Measurements from ENCODE around the gene SH2D5. TPM values are rescaled to one million over a fixed set of nuclear protein-coding genes. Genes with fewer than 3 reads are reported as not detected.
A peak's percentile ranks its signal among the peaks of the same experiment; 100 is the strongest.

SH2D5 gene
- polyA plus RNA-seq, 3 donors, result not detected

- no peaks in the 10 kb centered on the region for H4K20me1 ChIP-seq (ENCODE audit: insufficient read depth, low read length)
- H3K4me3 ChIP-seq (replicated peaks in 1 of 3; ENCODE audit: low read depth in 2 of 3, low read length in 3 of 3), result no peak overlapping the region
- Mint-ChIP-seq H3K27ac (no peak overlapping the region), H3K27me3 (ENCODE audit: low read depth in 3 of 3) (peaks cover 0 to 1% (median 1%) of the 10 kb centered on the region in 3 donors), H3K36me3 (peaks cover 0 to 3% of the 10 kb centered on the region in 2 donors), H3K9me3 (no peaks in the 10 kb centered on the region), H3K4me3 (peak overlapping the region in 1 of 2 donors; percentile 26), H3K4me1 (peaks cover 40% of the 10 kb centered on the region)
- H3K27me3 ChIP-seq (ENCODE audit: control insufficient read depth in 2 of 2, insufficient read depth in 2 of 2, low read length in 2 of 2), result no peaks in the 10 kb centered on the region
- H3K9ac ChIP-seq (ENCODE audit: insufficient read depth, low read length, poor library complexity, severe bottlenecking), result no peak overlapping the region
- no peak overlapping the region for H3K4me2 ChIP-seq (replicated peaks; ENCODE audit: extremely low read depth, low read length, poor library complexity, severe bottlenecking)
- 96% methylated on average over 11 of the region's 14 CpGs for WGBS (ENCODE audit: insufficient coverage)
- H3K36me3 ChIP-seq (replicated peaks in 1 of 2; ENCODE audit: control insufficient read depth in 1 of 2, insufficient read depth in 2 of 2, low read length in 2 of 2), result no peaks in the 10 kb centered on the region
- peaks cover 31 to 39% of the 10 kb centered on the region in 2 donors for H3K4me1 ChIP-seq (ENCODE audit: control insufficient read depth in 1 of 2, insufficient read depth in 2 of 2, low read length in 2 of 2)
- peaks cover 3% of the 10 kb centered on the region for H3K79me2 ChIP-seq (ENCODE audit: insufficient read depth, low read length)
- DNase-seq, result no peak
- no peak overlapping the region for H3K27ac ChIP-seq (ENCODE audit: low read depth in 1 of 2, low read length in 2 of 2)
- peak overlapping the region; percentile 56 for H2AFZ ChIP-seq (ENCODE audit: insufficient read depth, low read depth, low read length, poor library complexity, severe bottlenecking)
- intact Hi-C loops (cut with micrococcal nuclease), result no loop called here
- TF ChIP-seq CTCF (IDR thresholded peaks at IDR 0.05), result no peak
- H3K9me3 ChIP-seq (replicated peaks in 1 of 2; ENCODE audit: control insufficient read depth in 1 of 2, insufficient read depth in 1 of 2, low read length in 2 of 2), result no peaks in the 10 kb centered on the region
These were observed 47.9 kb downstream of the SH2D5 start for GRCh38 chr1:20684651-20685050.

GRCh38 chr1:20684050-20684620, 48.4 kb downstream of the SH2D5 start:
- Histone ChIP-seq H3K4me1 (ENCODE audit: control insufficient read depth in 1 of 2, insufficient read depth in 2 of 2, low read length in 2 of 2) (peaks cover 34 to 40% of the 10 kb centered on the region in 2 donors), H4K20me1 (ENCODE audit: insufficient read depth, low read length) (no peaks in the 10 kb centered on the region), H3K36me3 (replicated peaks in 1 of 2; ENCODE audit: control insufficient read depth in 1 of 2, insufficient read depth in 2 of 2, low read length in 2 of 2) (no peaks in the 10 kb centered on the region), H2AFZ (ENCODE audit: insufficient read depth, low read depth, low read length, poor library complexity, severe bottlenecking) (peak overlapping the region; percentile 56), H3K27ac (ENCODE audit: low read depth in 1 of 2, low read length in 2 of 2) (no peak overlapping the region), H3K27me3 (ENCODE audit: control insufficient read depth in 2 of 2, insufficient read depth in 2 of 2, low read length in 2 of 2) (no peaks in the 10 kb centered on the region), H3K79me2 (ENCODE audit: insufficient read depth, low read length) (peaks cover 6% of the 10 kb centered on the region), H3K4me2 (replicated peaks; ENCODE audit: extremely low read depth, low read length, poor library complexity, severe bottlenecking) (no peak overlapping the region), H3K9me3 (replicated peaks in 1 of 2; ENCODE audit: control insufficient read depth in 1 of 2, insufficient read depth in 1 of 2, low read length in 2 of 2) (no peaks in the 10 kb centered on the region), H3K9ac (ENCODE audit: insufficient read depth, low read length, poor library complexity, severe bottlenecking) (no peak overlapping the region), H3K4me3 (replicated peaks in 1 of 3; ENCODE audit: low read depth in 2 of 3, low read length in 3 of 3) (no peak overlapping the region)
- Mint-ChIP-seq H3K9me3 (no peaks in the 10 kb centered on the region), H3K27ac (peak overlapping the region in 2 of 7 donors; percentile 6 to 60), H3K36me3 (peaks cover 0 to 3% of the 10 kb centered on the region in 2 donors), H3K4me3 (no peak overlapping the region), H3K4me1 (peaks cover 45% of the 10 kb centered on the region), H3K27me3 (ENCODE audit: low read depth in 3 of 3) (peaks cover 0 to 1% (median 1%) of the 10 kb centered on the region in 3 donors)
- intact Hi-C loops (cut with micrococcal nuclease), result no loop called here
- TF ChIP-seq CTCF (IDR thresholded peaks at IDR 0.05), result no peak
- peak in 1 of 3 donors; percentile 40 for DNase-seq
- WGBS (ENCODE audit: insufficient coverage), result 58% methylated on average over 12 of the region's 13 CpGs

Data from CD14-positive monocyte (primary cell).